OCI-LY7 (cell line): ENCODE results near the gene MBOAT2. TPM values are rescaled to one million over a fixed set of nuclear protein-coding genes. Genes with fewer than 3 reads are reported as not detected.

Experiments
- BruUV-seq: library from RNA; stranded (reverse); fragments of 400-500 nt; replicated peaks from 2 replicates; lab custom pipeline; 2021; lab: Mats Ljungman, UMichigan
- CTCF ChIA-PET: fragments of 300-600 bp; sonication (Branson Sonifier 250); formaldehyde crosslinking; loops from one replicate; lab custom pipeline; 2022; ENCODE audit warnings: antibody characterized with exemption; ENCODE audit not compliant: unreplicated experiment; lab: Charles Lee
- POLR2A ChIA-PET: fragments of 300-600 bp; sonication (Branson Sonifier 250); formaldehyde crosslinking; loops from one replicate; lab custom pipeline; 2022; ENCODE audit warnings: antibody characterized with exemption; lab: Charles Lee
- DNase-seq: peaks from one replicate; pipeline ENCODE4 v3.0.0-alpha.2; 2015; ENCODE audit warnings: low spot score
- H2AFZ ChIP-seq: fragments of 200-600 bp; sonication (generic), shearing (Covaris generic); 2 replicates; pipeline ENCODE4 v1.6.1; 2014; ENCODE audit warnings: mild to moderate bottlenecking, antibody characterized with exemption, low read length, moderate library complexity
- H3K27ac ChIP-seq: fragments of 200-600 bp; sonication (generic); 2 replicates; pipeline ENCODE4 v1.5.1; 2014; ENCODE audit warnings: mixed run types, low read depth, mild to moderate bottlenecking, moderate library complexity, low read length, inconsistent platforms; ENCODE audit not compliant: poor library complexity, severe bottlenecking
- H3K36me3 ChIP-seq: fragments of 200-600 bp; sonication (generic); 2 replicates; pipeline ENCODE4 v1.6.1; 2014; ENCODE audit warnings: mild to moderate bottlenecking, antibody characterized with exemption, low read length, moderate library complexity, mixed read lengths; ENCODE audit not compliant: insufficient read depth
- H3K4me1 ChIP-seq: fragments of 200-600 bp; sonication (generic); 2 replicates; pipeline ENCODE4 v1.5.1; 2014; ENCODE audit warnings: mild to moderate bottlenecking, low read length; ENCODE audit not compliant: insufficient read depth, poor library complexity, severe bottlenecking
- H3K4me2 ChIP-seq: fragments of 200-600 bp; sonication (generic); 2 replicates; pipeline ENCODE4 v1.6.1; 2014; ENCODE audit warnings: mild to moderate bottlenecking, low read length
- H3K4me3 ChIP-seq: fragments of 200-600 bp; sonication (generic); 2 replicates; pipeline ENCODE4 v1.5.1; 2014; ENCODE audit warnings: mild to moderate bottlenecking, low read depth, low read length; ENCODE audit not compliant: poor library complexity, severe bottlenecking
- H3K79me2 ChIP-seq: fragments of 200-600 bp; sonication (generic); 2 replicates; pipeline ENCODE4 v1.6.1; 2016; ENCODE audit warnings: low read depth, mild to moderate bottlenecking, low read length, moderate library complexity, mixed read lengths; ENCODE audit not compliant: insufficient read depth
- H3K9me2 ChIP-seq: fragments of 200-600 bp; sonication (generic); 2 replicates; pipeline ENCODE4 v1.6.1; 2016; ENCODE audit warnings: mild to moderate bottlenecking, low read length, mixed read lengths; ENCODE audit not compliant: insufficient read depth
- H3K9me3 ChIP-seq: fragments of 200-600 bp; sonication (generic); 2 replicates; pipeline ENCODE4 v1.6.1; 2014; ENCODE audit warnings: mild to moderate bottlenecking, mixed run types, low read length, mixed read lengths
- H4K20me1 ChIP-seq: fragments of 200-600 bp; sonication (generic); 2 replicates; pipeline ENCODE4 v1.6.1; 2014; ENCODE audit warnings: mild to moderate bottlenecking, antibody characterized with exemption, low read length, moderate library complexity, mixed read lengths; ENCODE audit not compliant: insufficient read depth
- EZH2phosphoT487 ChIP-seq: fragments of 200-600 bp; sonication (generic); IDR thresholded peaks from 2 replicates; pipeline ENCODE4 v1.6.1; 2018; ENCODE audit warnings: low read depth, borderline replicate concordance, mild to moderate bottlenecking, mixed run types, antibody characterized with exemption, low read length, moderate library complexity, mixed read lengths
- intact Hi-C: fragments of 100-400 bp; cut with micrococcal nuclease; formaldehyde crosslinking; loops from one replicate; pipeline ENCODE4 v1.10.0; 2022; ENCODE audit not compliant: unreplicated experiment
- total RNA-seq, 2 experiments: library from RNA; depleted of rRNA in 1 of 2; stranded (reverse); fragments of >200 nt in 1 of 2; shearing (Covaris generic) in 1 of 2; gene quantifications; 2 replicates each; pipeline ENCODE4 v1.2.3, GENCODE V29; 2014 to 2022
- TF ChIP-seq, protein P1 (sequence below): fragments of 200-600 bp; sonication (generic); conservative IDR thresholded peaks from 2 replicates; pipeline ENCODE4 v1.5.1; 2014; ENCODE audit warnings: mild to moderate bottlenecking, antibody characterized with exemption, low read length, moderate library complexity, mixed read lengths

The MBOAT2 gene
- total RNA-seq, 2 experiments from 2014 or later = 0.28 to 0.93 TPM

DNA sequence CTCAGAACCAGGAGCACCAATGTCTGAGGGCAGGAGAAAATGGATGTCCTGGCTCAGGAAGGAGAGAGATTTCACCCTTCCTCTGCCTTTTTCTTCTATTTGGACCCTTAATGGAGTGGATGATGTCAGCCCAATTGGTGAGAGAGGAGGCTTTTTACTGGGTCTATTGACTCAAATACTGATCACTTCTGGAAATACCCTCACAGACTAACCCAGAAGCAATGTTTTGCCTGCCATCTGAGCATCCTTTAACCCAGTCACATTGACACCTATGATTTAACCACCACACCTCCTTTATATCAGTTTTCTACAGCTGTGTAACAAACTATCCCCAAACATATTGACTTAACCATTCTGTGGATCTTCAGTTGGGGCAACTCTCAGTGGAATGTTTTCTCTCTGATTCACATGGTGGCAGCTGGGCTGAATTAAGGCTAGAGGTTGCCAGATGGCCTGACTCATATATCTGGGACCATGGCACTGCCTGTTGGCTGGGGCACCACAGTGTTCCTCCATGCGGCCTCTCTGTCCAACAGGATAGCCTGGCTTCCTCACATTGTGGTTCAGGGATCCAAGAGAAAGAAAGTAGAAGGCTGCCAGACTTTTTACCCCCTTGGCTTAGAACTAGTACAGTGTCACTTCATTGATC, 18.2 kb upstream of the MBOAT2 start:
- H3K4me3 ChIP-seq = no peak overlapping the region
- H2AFZ ChIP-seq = no peak overlapping the region
- H3K4me2 ChIP-seq = no peak overlapping the region
- no peaks in the 10 kb centered on the region for H3K9me2 ChIP-seq
- intact Hi-C loops = no loop called here
- POLR2A ChIA-PET = no interaction called here
- H3K36me3 ChIP-seq = no peaks in the 10 kb centered on the region
- H3K4me1 ChIP-seq = no peaks in the 10 kb centered on the region
- no TSS peak for BruUV-seq
- no peaks in the 10 kb centered on the region for H4K20me1 ChIP-seq
- no peaks in the 10 kb centered on the region for H3K9me3 ChIP-seq
- CTCF ChIA-PET = no interaction called here
- DNase-seq = no peak
- no peaks in the 10 kb centered on the region for H3K79me2 ChIP-seq
- no peak overlapping the region for H3K27ac ChIP-seq
- TF ChIP-seq EZH2phosphoT487 = no peak
- TF ChIP-seq, protein P1, sequence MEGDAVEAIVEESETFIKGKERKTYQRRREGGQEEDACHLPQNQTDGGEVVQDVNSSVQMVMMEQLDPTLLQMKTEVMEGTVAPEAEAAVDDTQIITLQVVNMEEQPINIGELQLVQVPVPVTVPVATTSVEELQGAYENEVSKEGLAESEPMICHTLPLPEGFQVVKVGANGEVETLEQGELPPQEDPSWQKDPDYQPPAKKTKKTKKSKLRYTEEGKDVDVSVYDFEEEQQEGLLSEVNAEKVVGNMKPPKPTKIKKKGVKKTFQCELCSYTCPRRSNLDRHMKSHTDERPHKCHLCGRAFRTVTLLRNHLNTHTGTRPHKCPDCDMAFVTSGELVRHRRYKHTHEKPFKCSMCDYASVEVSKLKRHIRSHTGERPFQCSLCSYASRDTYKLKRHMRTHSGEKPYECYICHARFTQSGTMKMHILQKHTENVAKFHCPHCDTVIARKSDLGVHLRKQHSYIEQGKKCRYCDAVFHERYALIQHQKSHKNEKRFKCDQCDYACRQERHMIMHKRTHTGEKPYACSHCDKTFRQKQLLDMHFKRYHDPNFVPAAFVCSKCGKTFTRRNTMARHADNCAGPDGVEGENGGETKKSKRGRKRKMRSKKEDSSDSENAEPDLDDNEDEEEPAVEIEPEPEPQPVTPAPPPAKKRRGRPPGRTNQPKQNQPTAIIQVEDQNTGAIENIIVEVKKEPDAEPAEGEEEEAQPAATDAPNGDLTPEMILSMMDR = no peak

GRCh38 chr2:9020267-9020666, 16.8 kb upstream of the MBOAT2 start:
- Histone ChIP-seq H2AFZ (no peak overlapping the region), H4K20me1 (no peaks in the 10 kb centered on the region), H3K9me3 (no peaks in the 10 kb centered on the region), H3K27ac (no peak overlapping the region), H3K9me2 (no peaks in the 10 kb centered on the region), H3K79me2 (no peaks in the 10 kb centered on the region), H3K4me3 (no peak overlapping the region), H3K36me3 (no peaks in the 10 kb centered on the region), H3K4me2 (no peak overlapping the region), H3K4me1 (no peaks in the 10 kb centered on the region)
- no peak for DNase-seq
- POLR2A ChIA-PET = no interaction called here
- TF ChIP-seq, protein P1 = no peak
- TF ChIP-seq EZH2phosphoT487 = no peak
- no TSS peak for BruUV-seq
- CTCF ChIA-PET = no interaction called here
- intact Hi-C loops = no loop called here

GRCh38 chr2:9018534-9018933, 15.1 kb upstream of the MBOAT2 start:
- no TSS peak for BruUV-seq
- no peaks in the 10 kb centered on the region for H3K79me2 ChIP-seq
- no peaks in the 10 kb centered on the region for H3K4me1 ChIP-seq
- TF ChIP-seq EZH2phosphoT487 = no peak
- TF ChIP-seq, protein P1 = no peak
- no peaks in the 10 kb centered on the region for H3K9me3 ChIP-seq
- H3K27ac ChIP-seq = no peak overlapping the region
- ChIA-PET POLR2A (interaction anchor here (0.7 kb wide), 1 partner anchor 22 kb away, joined by 3 read pairs; no protein-coding TSS in a partner anchor), CTCF (no interaction called here)
- no peak overlapping the region for H3K4me3 ChIP-seq
- intact Hi-C loops = no loop called here
- H3K9me2 ChIP-seq = no peaks in the 10 kb centered on the region
- no peak overlapping the region for H2AFZ ChIP-seq
- H3K36me3 ChIP-seq = no peaks in the 10 kb centered on the region
- DNase-seq = no peak
- no peak overlapping the region for H3K4me2 ChIP-seq
- H4K20me1 ChIP-seq = no peaks in the 10 kb centered on the region
